B cell (primary cell): ENCODE data around the gene TOM1L2.

ENCODE experiments used
- EZH2 ChIP-seq: IDR thresholded peaks from 2 replicates; pipeline ENCODE4 v1.6.1; 2012; ENCODE audit warnings: borderline replicate concordance, low read depth, mild to moderate bottlenecking, moderate library complexity, low read length; ENCODE audit not compliant: insufficient read depth, poor library complexity, severe bottlenecking
- TF ChIP-seq, protein P1 (sequence below): fragments of 200-600 bp; IDR thresholded peaks from one replicate; pipeline ENCODE4 v1.8.0; 2022; ENCODE audit warnings: antibody characterized with exemption, mild to moderate bottlenecking

DNA sequence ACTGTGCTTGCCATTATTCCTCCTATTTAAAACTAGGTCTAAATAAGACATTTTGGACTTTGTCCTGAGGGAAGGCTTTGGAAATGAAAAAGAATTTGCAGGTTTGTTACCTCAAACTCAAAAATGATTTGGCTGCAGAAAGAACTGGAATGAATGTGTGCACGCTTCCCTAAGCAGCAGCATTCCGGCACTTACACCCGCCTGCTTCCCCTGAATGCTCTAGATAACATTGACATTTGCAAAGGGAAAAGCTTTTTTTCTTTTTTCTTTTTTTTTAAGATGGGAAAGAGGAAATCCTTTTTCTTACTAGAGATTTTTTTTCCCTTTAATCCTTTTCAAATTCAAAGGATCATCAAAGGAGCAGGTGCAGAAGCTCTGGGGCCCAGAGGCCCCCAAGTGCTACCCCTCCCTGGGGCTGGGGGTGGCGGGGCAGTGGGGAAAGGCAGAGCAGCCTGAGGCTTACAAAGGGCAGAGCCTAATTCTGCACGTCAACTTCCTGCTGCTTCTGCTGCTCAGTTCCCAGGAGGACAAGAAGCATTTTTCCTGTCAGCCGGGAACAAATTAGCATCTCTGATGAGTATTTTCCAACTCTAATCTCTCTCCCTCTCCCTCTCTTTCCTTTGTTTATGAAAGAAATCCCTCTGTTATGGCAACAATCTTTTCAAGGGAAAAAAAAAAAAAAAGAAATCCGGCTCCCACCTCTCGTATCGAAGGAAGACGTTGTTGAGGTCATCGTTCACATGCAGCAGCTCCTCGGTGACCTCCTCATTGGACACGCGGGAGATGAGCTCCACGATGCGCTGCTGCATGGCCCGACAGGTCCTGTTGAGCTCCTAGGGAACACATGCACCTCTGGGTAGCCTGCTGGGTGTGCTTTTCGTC is 103.3 kb downstream of the TOM1L2 start:
- no peak for TF ChIP-seq EZH2
- TF ChIP-seq, protein P1, sequence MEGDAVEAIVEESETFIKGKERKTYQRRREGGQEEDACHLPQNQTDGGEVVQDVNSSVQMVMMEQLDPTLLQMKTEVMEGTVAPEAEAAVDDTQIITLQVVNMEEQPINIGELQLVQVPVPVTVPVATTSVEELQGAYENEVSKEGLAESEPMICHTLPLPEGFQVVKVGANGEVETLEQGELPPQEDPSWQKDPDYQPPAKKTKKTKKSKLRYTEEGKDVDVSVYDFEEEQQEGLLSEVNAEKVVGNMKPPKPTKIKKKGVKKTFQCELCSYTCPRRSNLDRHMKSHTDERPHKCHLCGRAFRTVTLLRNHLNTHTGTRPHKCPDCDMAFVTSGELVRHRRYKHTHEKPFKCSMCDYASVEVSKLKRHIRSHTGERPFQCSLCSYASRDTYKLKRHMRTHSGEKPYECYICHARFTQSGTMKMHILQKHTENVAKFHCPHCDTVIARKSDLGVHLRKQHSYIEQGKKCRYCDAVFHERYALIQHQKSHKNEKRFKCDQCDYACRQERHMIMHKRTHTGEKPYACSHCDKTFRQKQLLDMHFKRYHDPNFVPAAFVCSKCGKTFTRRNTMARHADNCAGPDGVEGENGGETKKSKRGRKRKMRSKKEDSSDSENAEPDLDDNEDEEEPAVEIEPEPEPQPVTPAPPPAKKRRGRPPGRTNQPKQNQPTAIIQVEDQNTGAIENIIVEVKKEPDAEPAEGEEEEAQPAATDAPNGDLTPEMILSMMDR: no peak
